Measurements from ENCODE around the gene NME1. TPM values are rescaled to one million over a fixed set of nuclear protein-coding genes. Genes with fewer than 3 reads are reported as not detected.

Gene NME1
- total RNA-seq, 1 donor from 2014 or later: 70.6 TPM

DNA sequence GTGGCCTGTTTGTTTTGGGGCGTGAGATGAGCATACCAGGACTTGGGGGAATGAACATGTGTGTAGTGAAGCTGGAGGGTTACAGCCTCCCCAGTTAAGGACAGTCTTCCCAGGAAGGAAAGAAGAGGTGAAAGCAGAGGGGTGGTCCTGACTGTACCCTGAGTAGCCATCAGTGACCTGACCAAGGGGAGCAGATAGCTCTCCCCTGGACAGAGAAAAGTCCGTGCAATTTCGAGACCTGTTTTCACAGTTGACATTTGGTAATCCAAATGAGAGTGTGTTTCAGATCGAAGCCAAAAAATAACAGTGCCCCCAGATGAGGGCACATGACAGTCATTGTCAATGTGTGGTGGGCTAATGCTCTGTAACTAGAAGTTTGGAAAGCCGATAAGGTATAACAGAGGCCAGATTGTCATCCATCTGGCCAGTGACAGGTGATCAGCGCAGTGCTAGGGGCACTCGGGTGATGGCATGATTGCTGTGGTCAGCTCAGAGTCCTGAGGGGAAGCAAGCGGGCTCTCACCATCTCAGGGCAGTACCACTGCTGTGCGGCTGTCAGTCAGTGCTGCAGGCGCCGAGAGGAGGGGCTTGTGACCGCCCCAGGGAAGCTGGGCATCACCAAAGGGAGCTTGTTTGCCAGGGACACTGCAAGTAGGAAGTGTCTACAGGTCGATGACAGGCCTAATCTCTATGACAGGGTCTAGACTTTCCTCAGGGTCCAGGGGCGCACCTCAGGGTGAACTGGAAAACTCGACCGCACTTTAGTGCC, 11.7 kb downstream of the NME1 start:
- intact Hi-C loops (cut with DNase I): loop anchor here (5.0 kb wide), 2 partner anchors 43 to 163 kb away; partner anchors contain the start of gene SPAG9
- Histone ChIP-seq H3K27me3 (no peaks in the 10 kb centered on the region), H3K27ac (peak overlapping the region; percentile 97 to 98), H3K4me1 (peaks cover 0 to 10% of the 10 kb centered on the region in 2 donors), H3K9me3 (no peaks in the 10 kb centered on the region), H3K4me3 (peak overlapping the region; percentile 80 to 99), H3K36me3 (peaks cover 13 to 32% of the 10 kb centered on the region in 2 donors)
- DNase-seq (ENCODE audit: low spot score in 2 of 2): no peak
- TF ChIP-seq, protein P1, sequence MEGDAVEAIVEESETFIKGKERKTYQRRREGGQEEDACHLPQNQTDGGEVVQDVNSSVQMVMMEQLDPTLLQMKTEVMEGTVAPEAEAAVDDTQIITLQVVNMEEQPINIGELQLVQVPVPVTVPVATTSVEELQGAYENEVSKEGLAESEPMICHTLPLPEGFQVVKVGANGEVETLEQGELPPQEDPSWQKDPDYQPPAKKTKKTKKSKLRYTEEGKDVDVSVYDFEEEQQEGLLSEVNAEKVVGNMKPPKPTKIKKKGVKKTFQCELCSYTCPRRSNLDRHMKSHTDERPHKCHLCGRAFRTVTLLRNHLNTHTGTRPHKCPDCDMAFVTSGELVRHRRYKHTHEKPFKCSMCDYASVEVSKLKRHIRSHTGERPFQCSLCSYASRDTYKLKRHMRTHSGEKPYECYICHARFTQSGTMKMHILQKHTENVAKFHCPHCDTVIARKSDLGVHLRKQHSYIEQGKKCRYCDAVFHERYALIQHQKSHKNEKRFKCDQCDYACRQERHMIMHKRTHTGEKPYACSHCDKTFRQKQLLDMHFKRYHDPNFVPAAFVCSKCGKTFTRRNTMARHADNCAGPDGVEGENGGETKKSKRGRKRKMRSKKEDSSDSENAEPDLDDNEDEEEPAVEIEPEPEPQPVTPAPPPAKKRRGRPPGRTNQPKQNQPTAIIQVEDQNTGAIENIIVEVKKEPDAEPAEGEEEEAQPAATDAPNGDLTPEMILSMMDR (IDR thresholded peaks at IDR 0.05): no peak

DNA sequence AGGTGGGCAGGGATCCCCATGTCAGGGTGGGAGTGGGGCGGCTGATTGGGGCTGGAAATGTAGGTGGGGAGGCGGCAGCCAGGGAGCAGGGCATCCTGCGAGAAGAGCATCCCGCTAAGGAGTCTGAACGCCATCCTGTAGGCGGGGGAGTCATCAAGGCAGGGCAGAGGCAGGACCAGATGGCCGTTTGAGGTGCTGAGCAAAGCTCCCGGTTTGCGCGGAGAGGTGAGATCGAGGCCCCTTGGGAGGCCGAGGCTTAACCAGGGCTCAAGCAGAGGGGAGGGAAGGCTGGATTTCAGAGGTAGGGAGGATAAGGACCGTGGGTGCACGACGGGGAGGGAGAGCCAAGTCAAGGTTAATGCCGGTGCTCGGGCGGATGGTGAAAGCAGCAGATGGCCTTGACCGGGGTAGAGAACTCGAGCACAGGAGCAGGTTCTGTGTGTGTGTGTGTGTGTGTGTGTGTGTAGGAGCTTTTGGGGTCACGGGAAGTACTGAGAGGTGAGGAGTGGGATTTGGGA, 12.4 kb downstream of the NME1 start:
- intact Hi-C loops (cut with DNase I): loop anchor here (2.0 to 5.0 kb wide), 3 partner anchors 13 to 163 kb away; partner anchors contain the start of genes NME1 and SPAG9
- Histone ChIP-seq H3K27ac (peak overlapping the region; percentile 97 to 98), H3K36me3 (peaks cover 17 to 34% of the 10 kb centered on the region in 2 donors), H3K9me3 (no peaks in the 10 kb centered on the region), H3K4me3 (peak overlapping the region; percentile 80 to 99), H3K27me3 (no peaks in the 10 kb centered on the region), H3K4me1 (peaks cover 0 to 10% of the 10 kb centered on the region in 2 donors)
- TF ChIP-seq, protein P1 (IDR thresholded peaks at IDR 0.05): no peak
- no peak for DNase-seq (ENCODE audit: low spot score in 2 of 2)

DNA sequence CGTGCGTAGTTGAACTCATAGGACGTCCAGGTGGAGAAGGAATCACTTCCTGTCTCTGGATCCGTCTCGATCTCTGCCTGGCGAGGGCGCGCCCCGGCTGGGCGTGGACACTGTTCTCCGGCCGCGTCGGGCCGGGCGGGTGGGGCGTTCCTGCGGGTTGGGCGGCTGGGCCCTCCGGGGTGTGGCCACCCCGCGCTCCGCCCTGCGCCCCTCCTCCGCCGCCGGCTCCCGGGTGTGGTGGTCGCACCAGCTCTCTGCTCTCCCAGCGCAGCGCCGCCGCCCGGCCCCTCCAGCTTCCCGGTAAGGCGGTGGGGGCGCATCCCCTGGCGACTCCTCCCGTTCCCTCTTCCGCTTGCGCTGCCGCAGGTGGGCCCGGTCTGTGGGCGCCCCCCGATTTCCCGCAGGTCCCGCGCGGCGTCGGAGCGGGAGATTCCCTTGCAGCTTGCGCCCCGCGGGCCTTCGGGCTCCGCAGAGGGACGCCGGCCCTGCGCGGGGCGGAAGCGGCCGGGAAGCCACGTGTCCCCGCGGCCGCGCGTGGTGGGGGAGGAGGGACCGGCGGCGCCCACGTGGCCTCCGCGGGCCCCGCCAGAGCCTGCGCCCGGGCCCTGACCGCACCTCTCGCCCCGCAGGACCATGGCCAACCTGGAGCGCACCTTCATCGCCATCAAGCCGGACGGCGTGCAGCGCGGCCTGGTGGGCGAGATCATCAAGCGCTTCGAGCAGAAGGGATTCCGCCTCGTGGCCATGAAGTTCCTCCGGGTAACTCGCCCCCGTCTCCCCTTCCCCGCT, 13.0 kb downstream of the NME1 start, which contains the start of gene NME2:
TSS of gene NME2 (plus strand) at position 214 of the 789 bp plus-strand sequence. CDS start at position 634, 420 bp downstream.
- Histone ChIP-seq H3K4me3 (peak within 1 kb of the TSS; percentile 80 to 99), H3K27ac (peak within 1 kb of the TSS; percentile 97 to 98), H3K4me1 (peaks cover 0 to 10% of the 10 kb centered on the region in 2 donors), H3K9me3 (no peaks in the 10 kb centered on the region), H3K27me3 (no peaks in the 10 kb centered on the region), H3K36me3 (peaks cover 14 to 34% of the 10 kb centered on the region in 2 donors)
- TF ChIP-seq, protein P1 (IDR thresholded peaks at IDR 0.05): no peak
- intact Hi-C loops (cut with DNase I): loop anchor here (2.0 to 5.0 kb wide), 3 partner anchors 14 to 164 kb away; partner anchors contain the start of genes NME1 and SPAG9
- peak; percentile 66 to 94 for DNase-seq (ENCODE audit: low spot score in 2 of 2)

DNA sequence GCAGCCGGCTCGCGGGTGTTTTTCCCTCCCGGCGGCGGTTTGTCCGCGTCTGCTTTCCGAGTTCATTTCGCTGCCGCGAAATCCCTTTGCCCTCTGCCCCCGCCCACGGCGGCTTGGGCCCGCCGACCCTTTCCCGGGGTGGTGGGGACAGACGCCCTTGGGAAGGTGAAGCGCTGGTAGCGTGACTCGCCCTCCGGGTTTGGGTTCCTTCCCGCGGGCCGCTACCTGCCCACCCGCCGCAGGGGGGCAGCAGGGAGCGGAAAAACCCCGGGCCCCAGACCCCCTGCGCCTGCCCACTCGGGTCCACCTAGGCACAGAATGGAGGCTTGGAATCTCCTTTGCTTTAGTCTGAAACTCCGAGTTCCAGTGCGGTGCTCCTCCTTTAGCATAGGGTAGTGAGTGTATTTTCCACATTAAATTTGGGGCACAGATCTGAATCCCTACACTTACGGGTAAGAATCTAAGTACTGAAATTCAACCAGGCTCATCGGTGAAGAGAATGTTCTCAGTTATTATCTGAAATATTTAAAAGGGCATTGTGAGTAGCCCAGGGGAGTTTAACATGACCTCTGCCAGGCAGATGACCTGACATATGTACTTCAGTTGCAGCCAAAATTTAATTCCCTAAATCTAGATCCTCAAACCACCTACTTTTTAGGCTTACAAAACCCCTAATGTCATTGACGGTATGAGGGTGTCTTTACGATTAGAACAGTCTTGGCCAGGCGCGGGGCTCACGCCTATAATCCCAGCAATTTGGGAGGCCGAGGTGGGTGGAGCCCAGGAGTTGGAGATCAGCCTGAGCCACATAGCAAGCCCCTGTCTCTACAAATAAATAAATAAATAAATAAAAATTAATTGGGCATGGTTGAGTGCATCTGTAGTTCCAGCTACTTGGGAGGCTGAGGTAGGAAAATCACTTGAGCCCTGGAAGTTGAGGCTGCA, 13.9 kb downstream of the NME1 start:
- no peak for DNase-seq (ENCODE audit: low spot score in 2 of 2)
- peak overlapping the region; percentile 97 to 98 for H3K27ac ChIP-seq
- H3K27me3 ChIP-seq: no peaks in the 10 kb centered on the region
- no peaks in the 10 kb centered on the region for H3K9me3 ChIP-seq
- H3K36me3 ChIP-seq: peaks cover 18 to 33% of the 10 kb centered on the region in 2 donors
- H3K4me3 ChIP-seq: peak overlapping the region; percentile 80 to 99
- intact Hi-C loops (cut with DNase I): loop anchor here (2.0 to 5.0 kb wide), 3 partner anchors 14 to 165 kb away; partner anchors contain the start of genes NME1 and SPAG9
- TF ChIP-seq, protein P1 (IDR thresholded peaks at IDR 0.05): peak in 2 of 3 experiments; percentile 60 to 62
- peaks cover 0 to 10% of the 10 kb centered on the region in 2 donors for H3K4me1 ChIP-seq

All from ascending aorta (tissue), 2 donors.